ENCODE measurements around the gene GSX1. TPM values are rescaled to one million over a fixed set of nuclear protein-coding genes. Genes with fewer than 3 reads are reported as not detected.

Gene GSX1
- not detected in 2 replicates for total RNA-seq

DNA sequence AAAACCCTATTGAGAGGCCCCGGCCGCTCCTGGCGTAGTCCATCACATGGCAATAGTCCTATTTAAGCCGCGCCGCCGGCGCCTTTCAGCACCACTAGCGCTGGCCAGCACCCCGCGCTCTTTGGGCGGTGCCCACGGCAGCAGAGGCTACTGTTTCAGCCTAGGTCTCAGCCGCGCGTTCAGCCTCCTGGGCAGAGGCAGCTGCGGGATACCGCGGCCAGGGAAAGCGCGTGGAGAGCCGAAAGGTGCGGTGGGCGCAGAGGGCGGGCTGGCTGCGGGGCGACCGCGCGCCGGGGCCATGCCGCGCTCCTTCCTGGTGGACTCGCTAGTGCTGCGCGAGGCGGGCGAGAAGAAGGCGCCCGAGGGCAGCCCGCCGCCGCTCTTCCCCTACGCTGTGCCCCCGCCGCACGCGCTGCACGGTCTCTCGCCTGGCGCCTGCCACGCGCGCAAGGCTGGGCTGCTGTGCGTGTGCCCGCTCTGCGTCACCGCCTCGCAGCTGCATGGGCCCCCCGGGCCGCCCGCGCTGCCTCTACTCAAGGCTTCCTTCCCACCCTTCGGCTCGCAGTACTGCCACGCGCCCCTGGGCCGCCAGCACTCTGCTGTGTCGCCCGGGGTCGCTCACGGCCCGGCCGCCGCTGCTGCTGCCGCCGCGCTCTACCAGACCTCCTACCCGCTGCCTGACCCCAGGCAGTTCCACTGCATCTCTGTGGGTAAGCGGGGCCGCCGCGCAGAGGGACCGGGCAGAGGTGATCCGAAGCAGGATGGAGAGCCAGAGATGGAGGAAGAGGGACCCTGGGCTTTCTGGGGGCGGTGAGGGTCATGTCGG is at the start of gene GSX1:
TSS of gene GSX1 (plus strand) at position 91 of the 826 bp plus-strand sequence. CDS start at position 299, 208 bp downstream.

Other genes with a start within 250 kb of the GSX1 start
- 4.0 and 6.0 TPM in 2 replicates for gene LNX2, start 172.0 kb upstream of the GSX1 start, total RNA-seq
- gene POLR1D, start 170.6 kb upstream of the GSX1 start, total RNA-seq, result 63.8 and 86.0 TPM in 2 replicates
- not detected in 2 replicates for gene PDX1, start 127.5 kb downstream of the GSX1 start, total RNA-seq
- not detected in 2 replicates for gene CDX2, start 176.8 kb downstream of the GSX1 start, total RNA-seq
- gene URAD, start 196.2 kb downstream of the GSX1 start, total RNA-seq, result not detected in 2 replicates